OCI-M1 (cell line): ENCODE measurements around the gene FEZF2.

Experiments
- DNase-seq: peaks from one replicate; lab custom pipeline; 2025; lab: John Stamatoyannopoulos, UW

The FEZF2 gene

GRCh38 chr3:62373215-62373614 lies at the start of gene FEZF2:
Gene FEZF2 (minus strand): TSS chr3:62373550. CDS start chr3:62372868, 682 bp downstream.
- DNase-seq, result no peak

DNA sequence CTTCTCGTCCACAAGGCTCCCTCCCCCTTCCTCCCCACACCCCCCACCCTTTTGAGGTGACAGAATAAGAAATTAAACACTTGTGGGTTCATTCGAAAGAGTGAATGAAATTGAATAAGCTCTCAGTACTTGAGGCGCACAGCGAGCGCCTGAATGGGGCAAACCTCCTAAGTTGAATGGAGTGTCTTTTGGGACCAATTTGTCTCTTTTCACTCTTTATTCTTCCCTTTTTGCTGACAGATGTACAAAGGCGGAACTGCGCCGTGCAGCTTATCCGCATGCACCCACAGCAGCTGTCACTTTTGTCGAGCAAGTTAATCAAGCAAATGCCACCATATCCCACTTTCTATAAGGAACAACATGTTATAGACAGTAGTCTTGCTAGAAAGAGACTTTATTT lies 47.9 kb upstream of the FEZF2 start:
- no peak for DNase-seq

DNA sequence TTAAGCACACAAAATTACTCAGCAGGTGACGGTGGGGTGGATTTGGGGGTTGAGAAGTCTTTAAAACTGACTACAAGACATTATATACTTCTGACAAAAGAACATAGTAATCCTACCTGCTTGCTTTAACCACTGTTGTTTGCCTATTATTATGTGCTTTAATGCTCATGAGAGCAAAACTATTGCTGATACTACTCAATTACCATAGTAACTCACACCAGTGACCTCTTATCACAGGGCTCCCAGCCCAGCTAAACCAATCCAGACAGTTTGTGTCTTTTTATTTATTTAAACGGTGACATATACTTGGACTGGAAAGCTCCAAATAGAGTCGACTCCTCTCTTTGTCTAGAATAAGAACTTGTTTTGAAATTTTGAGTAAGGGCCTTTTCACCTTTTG lies 42.8 kb upstream of the FEZF2 start:
- no peak for DNase-seq

DNA sequence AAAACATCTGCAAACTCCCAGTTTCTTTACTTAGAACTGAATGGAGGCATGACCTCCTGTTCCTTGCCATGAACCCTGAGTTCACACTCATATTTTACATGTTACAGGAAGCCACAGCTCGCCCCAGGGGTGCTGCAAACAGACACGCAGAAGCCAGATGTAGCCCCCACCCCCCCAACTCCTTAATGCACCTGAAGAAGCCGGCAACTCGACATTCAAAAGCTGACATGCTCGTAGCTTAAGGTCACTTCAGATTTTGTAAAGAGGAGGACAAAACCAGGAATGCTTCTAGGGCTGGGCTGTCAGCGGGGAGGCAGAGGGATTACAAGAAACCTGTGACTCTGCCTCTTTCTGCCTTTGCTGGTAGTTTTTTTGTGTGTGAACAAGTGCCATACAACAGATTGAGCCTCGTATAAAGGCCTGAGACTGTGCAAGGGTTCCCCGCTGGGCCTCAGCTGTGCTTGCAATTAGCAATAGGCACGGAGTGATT lies 42.0 kb upstream of the FEZF2 start:
- no peak for DNase-seq

- DNase-seq, result no peak
Observed at GRCh38 chr3:62414786-62415185, 41.4 kb upstream of the FEZF2 start.

DNA sequence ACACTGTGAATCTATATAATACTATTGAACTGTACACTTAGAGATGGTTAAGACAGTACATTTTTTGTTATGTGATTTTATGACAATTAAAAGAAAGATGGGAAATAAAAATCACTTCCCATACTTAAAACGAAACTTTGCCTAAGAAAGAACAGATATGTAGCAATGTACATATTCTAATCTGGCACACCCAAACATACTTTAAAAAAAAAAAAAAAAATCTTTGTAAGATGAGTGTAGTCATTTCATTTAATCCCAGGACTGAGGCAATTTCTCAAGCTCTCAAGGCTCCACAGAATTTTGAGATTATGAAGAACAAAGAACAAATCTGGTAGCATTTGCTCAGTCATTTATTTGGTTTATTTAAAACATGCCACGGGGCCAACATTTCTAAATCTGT lies 40.3 kb upstream of the FEZF2 start:
- DNase-seq, result no peak

GRCh38 chr3:62406945-62407344 lies 33.6 kb upstream of the FEZF2 start:
- DNase-seq, result no peak

GRCh38 chr3:62405566-62405965 lies 32.2 kb upstream of the FEZF2 start:
- DNase-seq, result no peak

GRCh38 chr3:62405135-62405534 lies 31.8 kb upstream of the FEZF2 start:
- DNase-seq, result no peak

GRCh38 chr3:62404321-62404720 lies 31.0 kb upstream of the FEZF2 start:
- no peak for DNase-seq

DNA sequence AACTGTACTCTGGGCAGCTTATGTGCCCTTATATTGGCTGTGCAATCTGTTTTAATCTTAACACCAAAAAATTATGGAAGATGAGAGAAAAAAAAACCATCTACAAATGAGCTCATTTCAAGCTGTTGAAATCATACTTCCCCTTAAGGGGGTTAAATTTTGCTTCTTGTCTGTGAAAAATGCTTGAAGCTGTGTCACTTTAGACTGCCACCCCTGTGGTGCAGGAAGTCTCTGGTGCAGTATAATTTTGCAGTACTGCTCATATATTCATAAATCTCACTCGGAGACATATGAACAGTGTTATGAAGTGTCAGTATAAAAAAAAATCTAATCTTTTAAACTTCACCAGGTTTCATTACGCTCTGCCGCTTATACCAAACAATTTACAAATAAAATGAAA lies 30.4 kb upstream of the FEZF2 start:
- no peak for DNase-seq

GRCh38 chr3:62392626-62393292 lies 19.4 kb upstream of the FEZF2 start:
- no peak for DNase-seq

DNA sequence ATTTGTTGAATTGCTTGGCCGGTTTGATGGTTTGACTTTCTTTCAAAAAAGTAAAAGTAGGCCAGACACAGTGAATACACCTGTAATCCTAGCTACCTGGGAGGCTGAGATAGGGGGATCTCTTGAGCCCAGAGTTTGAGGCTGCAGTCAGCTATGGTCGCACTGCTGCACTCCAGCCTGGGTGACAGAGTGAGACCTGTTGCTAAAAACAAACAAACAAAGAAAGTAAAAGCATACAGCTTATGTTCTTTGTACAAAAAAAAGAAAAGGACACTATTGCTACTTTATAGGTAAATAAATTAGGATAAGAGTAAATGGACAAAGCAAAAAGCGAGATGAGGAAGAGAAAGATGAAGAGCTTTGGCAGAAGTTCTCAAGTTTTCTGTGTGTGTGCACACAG lies 13.9 kb upstream of the FEZF2 start:
- DNase-seq, result no peak

DNA sequence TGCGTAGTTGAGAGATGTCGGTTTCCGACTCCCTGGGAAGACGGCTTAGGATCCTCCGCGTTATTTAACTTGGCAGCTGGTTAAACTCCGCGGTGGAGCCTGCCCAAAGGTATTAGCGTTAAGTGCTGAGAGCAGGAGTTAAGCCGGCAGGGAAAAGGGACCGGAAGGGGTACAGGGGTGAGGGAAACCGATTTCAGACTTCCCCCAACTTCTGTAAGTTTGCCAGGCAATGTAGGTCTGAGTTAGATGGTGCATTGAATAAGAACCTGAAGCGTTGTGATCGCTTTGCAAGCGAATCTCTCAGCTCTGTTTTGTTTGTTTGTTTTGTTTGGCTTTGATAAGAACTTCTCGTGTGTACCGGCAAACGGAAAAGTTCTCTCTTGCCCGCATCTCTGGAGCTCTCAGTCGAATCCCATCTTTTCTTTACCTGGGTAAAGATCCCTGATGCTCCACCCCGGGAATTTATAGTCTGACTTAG lies 6.0 kb upstream of the FEZF2 start:
- DNase-seq, result no peak

GRCh38 chr3:62378921-62379320 lies 5.6 kb upstream of the FEZF2 start:
- DNase-seq, result no peak

GRCh38 chr3:62378311-62378789 lies 5.0 kb upstream of the FEZF2 start:
- DNase-seq, result no peak

DNA sequence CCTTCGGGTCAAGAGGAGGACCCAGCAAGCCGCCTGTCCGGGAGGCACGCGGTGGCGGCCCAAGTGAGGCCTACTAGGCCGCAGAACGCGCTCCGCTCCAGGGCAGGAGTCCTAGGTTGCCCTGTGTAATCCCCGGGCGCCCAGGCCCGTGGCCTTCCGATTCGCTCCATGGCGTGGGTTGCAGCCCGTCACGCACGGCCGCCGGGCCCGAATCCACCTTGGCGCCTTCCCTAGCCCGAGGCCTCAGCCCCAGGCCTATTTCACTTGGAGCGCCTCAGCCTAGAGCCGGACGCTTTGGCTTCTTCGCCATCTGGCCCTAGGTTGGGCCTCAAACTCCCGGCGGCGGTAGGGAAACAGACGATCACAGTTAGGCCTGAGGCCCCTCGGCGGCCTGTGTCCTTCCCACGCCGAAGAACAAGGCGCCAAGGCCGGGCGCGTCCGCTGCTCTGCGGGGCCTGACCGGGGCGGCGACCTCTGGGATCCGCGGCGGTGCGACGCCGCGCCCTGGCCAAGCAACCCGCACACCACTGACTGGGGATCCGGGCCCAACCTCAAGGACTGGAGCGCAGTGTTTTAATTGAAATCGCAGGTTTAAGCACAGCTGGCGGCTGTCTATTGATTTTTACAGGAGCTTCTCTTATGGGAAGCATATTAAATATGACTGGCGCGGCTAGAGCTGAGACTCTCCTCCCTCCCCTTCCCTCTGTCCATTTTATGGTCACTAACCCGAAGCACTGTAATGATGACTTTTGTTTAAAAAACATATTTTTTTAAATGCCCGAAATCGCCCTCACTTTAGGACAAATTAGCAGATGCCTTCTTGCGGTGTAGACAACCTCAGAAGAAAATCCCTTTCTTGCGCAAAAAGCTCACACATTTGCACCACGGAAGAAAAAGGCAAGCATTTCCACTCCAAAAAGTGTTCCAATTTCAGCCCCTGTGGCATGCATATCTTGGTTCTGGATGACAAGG lies 3.8 kb upstream of the FEZF2 start:
- DNase-seq, result no peak

DNA sequence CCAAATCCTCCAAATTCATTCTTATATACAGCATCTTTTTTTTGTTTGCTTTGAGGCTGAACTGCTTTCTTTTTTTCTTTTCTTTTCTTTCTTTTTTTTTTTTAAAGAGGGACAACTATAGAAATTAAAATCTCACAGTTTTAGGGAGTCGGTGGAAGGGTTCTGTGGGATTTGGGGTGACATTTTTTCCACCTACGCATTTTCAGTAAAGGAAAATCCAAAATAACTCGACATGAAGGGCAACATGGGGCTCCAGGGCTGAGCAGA lies 3.0 kb upstream of the FEZF2 start:
- DNase-seq, result no peak

GRCh38 chr3:62375655-62376453 lies 2.5 kb upstream of the FEZF2 start:
- DNase-seq, result no peak

GRCh38 chr3:62374341-62375218 lies 1.2 kb upstream of the FEZF2 start:
- no peak for DNase-seq

- no peak for DNase-seq
Observed at GRCh38 chr3:62373714-62374333, 474 bp upstream of the FEZF2 start.
